HEK293 (cell line): ENCODE results near the gene HDGF.

ENCODE experiments used
- MZF1 ChIP-seq: fragments of 450-650 bp; formaldehyde crosslinking; IDR thresholded peaks from 2 replicates; pipeline ENCODE4 v1.5.1; 2017; ENCODE audit warnings: missing biosample characterization, missing genetic modification characterization, borderline replicate concordance
- YY1 ChIP-seq: fragments of 450-650 bp; formaldehyde crosslinking; IDR thresholded peaks from 2 replicates; pipeline ENCODE4 v1.5.1; 2018; ENCODE audit warnings: missing biosample characterization, missing genetic modification characterization
- ZSCAN23 ChIP-seq: fragments of 450-650 bp; formaldehyde crosslinking; IDR thresholded peaks from 2 replicates; pipeline ENCODE4 v1.5.1; 2016; ENCODE audit warnings: missing biosample characterization, missing genetic modification characterization
- TF ChIP-seq, protein P1 (sequence below): fragments of 450-650 bp; formaldehyde crosslinking; IDR thresholded peaks from 2 replicates; pipeline ENCODE4 v1.5.1; 2016; ENCODE audit warnings: missing biosample characterization, missing genetic modification characterization

- TF ChIP-seq YY1 (tag by site-specific recombination) (no peak), ZSCAN23 (tag by site-specific recombination) (no peak), MZF1 (tag by site-specific recombination) (no peak)
- TF ChIP-seq, protein P1, sequence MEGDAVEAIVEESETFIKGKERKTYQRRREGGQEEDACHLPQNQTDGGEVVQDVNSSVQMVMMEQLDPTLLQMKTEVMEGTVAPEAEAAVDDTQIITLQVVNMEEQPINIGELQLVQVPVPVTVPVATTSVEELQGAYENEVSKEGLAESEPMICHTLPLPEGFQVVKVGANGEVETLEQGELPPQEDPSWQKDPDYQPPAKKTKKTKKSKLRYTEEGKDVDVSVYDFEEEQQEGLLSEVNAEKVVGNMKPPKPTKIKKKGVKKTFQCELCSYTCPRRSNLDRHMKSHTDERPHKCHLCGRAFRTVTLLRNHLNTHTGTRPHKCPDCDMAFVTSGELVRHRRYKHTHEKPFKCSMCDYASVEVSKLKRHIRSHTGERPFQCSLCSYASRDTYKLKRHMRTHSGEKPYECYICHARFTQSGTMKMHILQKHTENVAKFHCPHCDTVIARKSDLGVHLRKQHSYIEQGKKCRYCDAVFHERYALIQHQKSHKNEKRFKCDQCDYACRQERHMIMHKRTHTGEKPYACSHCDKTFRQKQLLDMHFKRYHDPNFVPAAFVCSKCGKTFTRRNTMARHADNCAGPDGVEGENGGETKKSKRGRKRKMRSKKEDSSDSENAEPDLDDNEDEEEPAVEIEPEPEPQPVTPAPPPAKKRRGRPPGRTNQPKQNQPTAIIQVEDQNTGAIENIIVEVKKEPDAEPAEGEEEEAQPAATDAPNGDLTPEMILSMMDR (tag by site-specific recombination): no peak
Observed at GRCh38 chr1:156789621-156790318, 38.3 kb upstream of the HDGF start.
